Gastrocnemius medialis (tissue), 4 donors: ENCODE measurements around the gene FCN2. TPM values are rescaled to one million over a fixed set of nuclear protein-coding genes. Genes with fewer than 3 reads are reported as not detected.

Experiments used
- ATAC-seq, 2 donors: fragments of 150-250 bp; one replicate each; pipeline ENCODE4 v1.9.1; 2016
- DNase-seq, 2 donors: peaks; one replicate each; pipeline ENCODE4 v3.0.0-alpha.2; 2019
- H3K27ac ChIP-seq, 4 donors: fragments of 200-600 bp; sonication (generic); 1 replicate in 1 of 4; 2 replicates in 3 of 4; pipeline ENCODE4 v1.5.1; 2016 to 2018; ENCODE audit warnings: mild to moderate bottlenecking in 2 of 4, moderate library complexity in 1 of 4
- H3K27me3 ChIP-seq, 3 donors: fragments of 200-600 bp; sonication (generic) in 2 of 3; 1 replicate in 1 of 3; 2 replicates in 2 of 3; pipeline versions ENCODE4 v1.5.1 to v1.6.0; 2016 to 2019; ENCODE audit warnings: mild to moderate bottlenecking in 1 of 3, moderate library complexity in 1 of 3
- H3K36me3 ChIP-seq, 2 donors: fragments of 200-600 bp; sonication (generic) in 1 of 2; one replicate each; pipeline ENCODE4 v1.5.1; 2017 to 2018
- H3K4me1 ChIP-seq, 2 donors: fragments of 200-600 bp; sonication (generic) in 1 of 2; one replicate each; pipeline ENCODE4 v1.5.1; 2016 to 2017; ENCODE audit warnings: mild to moderate bottlenecking in 2 of 2
- H3K4me3 ChIP-seq, 4 donors: fragments of 200-600 bp; sonication (generic) in 3 of 4; 1 replicate in 1 of 4; 2 replicates in 3 of 4; pipeline ENCODE4 v1.5.1; 2016 to 2019; ENCODE audit warnings: mild to moderate bottlenecking in 2 of 4
- H3K9me3 ChIP-seq, 3 donors: fragments of 200-600 bp; sonication (generic) in 2 of 3; 1 replicate in 1 of 3; 2 replicates in 2 of 3; pipeline ENCODE4 v1.5.1; 2016 to 2019
- CTCF ChIP-seq, 5 experiments: fragments of 450-650 bp in 3 of 5; fragments of 200-600 bp in 2 of 5; sonication (generic) in 2 of 5; IDR thresholded peaks in 4 of 5; conservative IDR thresholded peaks in 1 of 5; 1 replicate in 4 of 5; 2 replicates in 1 of 5; pipeline ENCODE4 v1.5.1; 2016 to 2019; ENCODE audit warnings: antibody characterized with exemption in 5 of 5, mild to moderate bottlenecking in 3 of 5, moderate library complexity in 3 of 5
- POLR2A ChIP-seq, 2 donors: fragments of 450-650 bp; IDR thresholded peaks; one replicate each; pipeline ENCODE4 v1.6.1; 2017; ENCODE audit warnings: antibody characterized with exemption in 2 of 2, mild to moderate bottlenecking in 2 of 2, moderate library complexity in 2 of 2
- in situ Hi-C, 4 donors: fragments of 200-750 bp; cut with MboI; loops; one replicate each; pipeline versions ENCODE4 v1.15.0 to v1.8.0; 2017; ENCODE audit warnings: low sequenced_read_pairs in 4 of 4
- intact Hi-C: fragments of 100-400 bp; cut with DNase I; formaldehyde crosslinking; loops from one replicate; pipeline ENCODE4 v1.15.1; 2023; ENCODE audit warnings: low total_unique reads
- total RNA-seq, 4 donors: library from RNA; depleted of rRNA; stranded (reverse); fragments of >200 nt; gene quantifications; one replicate each; pipeline versions ENCODE4 v1.1.0 to v1.2.3, GENCODE V29; 2016

FCN2 gene
- total RNA-seq, 4 donors from 2014 or later, result not detected

- TF ChIP-seq CTCF (IDR thresholded peaks at IDR 0.05 in 4 of 5, conservative IDR thresholded peaks at IDR 0.05 in 1 of 5), result no peak
- TF ChIP-seq POLR2A (IDR thresholded peaks at IDR 0.05), result no peak
- in situ Hi-C loops, result no loop called here
- no peak overlapping the region for H3K4me3 ChIP-seq
- no peaks in the 10 kb centered on the region for H3K9me3 ChIP-seq
- H3K27me3 ChIP-seq, result no peaks in the 10 kb centered on the region
- no peak overlapping the region for H3K27ac ChIP-seq
- H3K4me1 ChIP-seq, result no peaks in the 10 kb centered on the region
- H3K36me3 ChIP-seq, result no peaks in the 10 kb centered on the region
- intact Hi-C loops, result no loop called here
- ATAC-seq (no peak), DNase-seq (no peak)
Observed at GRCh38 chr9:134836406-134836970, 44.1 kb upstream of the FCN2 start.

DNA sequence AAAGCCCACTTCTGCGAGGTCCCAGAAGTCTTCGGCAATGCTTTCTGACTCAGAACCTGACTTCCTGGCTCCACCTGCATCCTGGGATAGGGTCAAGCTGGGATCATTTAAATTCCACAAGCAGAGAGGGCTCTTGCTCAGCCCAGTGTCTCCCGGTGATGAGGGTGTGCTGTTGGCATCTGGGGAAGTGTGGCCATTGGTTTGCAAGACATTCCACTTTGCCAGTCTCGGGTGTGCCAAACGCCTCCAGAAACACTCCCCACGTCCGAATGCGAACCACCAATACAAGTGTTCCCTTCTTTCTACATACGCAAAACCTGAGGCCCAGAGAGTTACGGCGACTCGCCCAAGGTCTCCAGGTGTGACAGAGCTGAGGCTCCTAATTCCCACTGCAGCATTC is 43.1 kb upstream of the FCN2 start:
- H3K27me3 ChIP-seq, result no peaks in the 10 kb centered on the region
- intact Hi-C loops, result no loop called here
- H3K4me3 ChIP-seq, result no peak overlapping the region
- DNase-seq (no peak), ATAC-seq (no peak)
- H3K36me3 ChIP-seq, result no peaks in the 10 kb centered on the region
- TF ChIP-seq POLR2A (IDR thresholded peaks at IDR 0.05) (no peak), CTCF (IDR thresholded peaks at IDR 0.05 in 4 of 5, conservative IDR thresholded peaks at IDR 0.05 in 1 of 5) (no peak)
- H3K9me3 ChIP-seq, result no peaks in the 10 kb centered on the region
- in situ Hi-C loops, result no loop called here
- H3K4me1 ChIP-seq, result no peaks in the 10 kb centered on the region
- no peak overlapping the region for H3K27ac ChIP-seq

- in situ Hi-C loops (no loop called here), intact Hi-C loops (no loop called here)
- Histone ChIP-seq H3K4me1 (no peaks in the 10 kb centered on the region), H3K4me3 (no peak overlapping the region), H3K27me3 (no peaks in the 10 kb centered on the region), H3K9me3 (no peaks in the 10 kb centered on the region), H3K27ac (no peak overlapping the region), H3K36me3 (no peaks in the 10 kb centered on the region)
- ATAC-seq (no peak), DNase-seq (no peak)
- TF ChIP-seq POLR2A (IDR thresholded peaks at IDR 0.05), result no peak
- no peak for TF ChIP-seq CTCF (IDR thresholded peaks at IDR 0.05 in 4 of 5, conservative IDR thresholded peaks at IDR 0.05 in 1 of 5)
Observed at GRCh38 chr9:134838651-134839454, 41.8 kb upstream of the FCN2 start.

DNA sequence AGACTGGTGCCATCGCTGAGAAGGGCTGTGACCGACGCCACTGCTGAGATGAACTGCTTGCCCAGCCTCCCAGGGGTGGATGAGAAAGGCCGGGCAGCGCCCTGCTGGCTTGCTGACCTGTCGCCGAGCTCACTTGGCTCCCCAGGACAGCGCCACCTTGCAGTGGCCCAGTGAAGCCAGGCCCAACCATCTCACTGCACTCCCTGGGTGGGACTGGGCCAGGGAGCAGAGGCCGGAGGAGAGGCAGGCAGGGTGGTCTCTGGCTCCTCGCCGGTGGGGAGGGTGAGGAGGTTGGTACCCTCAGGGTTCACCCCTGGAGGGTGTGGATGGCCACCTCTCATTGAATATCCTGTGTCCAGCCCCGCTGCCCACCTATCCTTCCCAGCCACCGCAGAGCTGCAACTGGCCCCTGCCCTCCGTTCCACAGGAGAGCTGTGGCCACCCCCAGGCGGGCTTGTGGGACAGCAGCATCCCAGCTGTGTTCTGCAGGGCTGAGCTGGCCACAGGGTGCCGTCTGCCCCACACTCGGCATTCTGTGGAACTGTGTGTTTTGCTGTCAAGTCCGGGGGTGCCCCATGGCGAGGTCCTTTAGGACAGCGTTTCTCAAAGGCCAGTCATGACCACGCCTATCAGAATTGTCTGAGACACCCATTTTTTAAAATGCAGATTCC is 41.0 kb upstream of the FCN2 start:
- no peak for ATAC-seq
- TF ChIP-seq CTCF (IDR thresholded peaks at IDR 0.05 in 4 of 5, conservative IDR thresholded peaks at IDR 0.05 in 1 of 5), result no peak
- no peak for TF ChIP-seq POLR2A (IDR thresholded peaks at IDR 0.05)
- in situ Hi-C loops, result no loop called here

More for the DNA sequence above, 41.0 kb upstream of the FCN2 start:
- intact Hi-C loops, result no loop called here
- Histone ChIP-seq H3K36me3 (no peaks in the 10 kb centered on the region), H3K9me3 (no peaks in the 10 kb centered on the region), H3K27ac (no peak overlapping the region), H3K4me3 (no peak overlapping the region), H3K4me1 (no peaks in the 10 kb centered on the region), H3K27me3 (no peaks in the 10 kb centered on the region)
- no peak for DNase-seq
